GM21529 (cell line): Measurements from ENCODE around the gene SPX.

Source experiments
- ATAC-seq: cut with Tn5 transposase; IDR thresholded peaks from one replicate; pipeline ENCODE4 v1.9.1; 2021; ENCODE audit not compliant: unreplicated experiment

The SPX gene

GRCh38 chr12:21526053-21526452 lies at the start of gene SPX:
Gene SPX (plus strand): TSS chr12:21526296. CDS start chr12:21526473, 177 bp downstream.
- ATAC-seq = no peak

GRCh38 chr12:21476949-21477348 lies 49.1 kb upstream of the SPX start:
- ATAC-seq = no peak

GRCh38 chr12:21478756-21479455 lies 47.2 kb upstream of the SPX start:
- ATAC-seq = no peak

- no peak for ATAC-seq
These were observed 42.6 kb upstream of the SPX start for GRCh38 chr12:21483531-21483930.

- no peak for ATAC-seq
These were observed 40.1 kb upstream of the SPX start for GRCh38 chr12:21485998-21486397.

- no peak for ATAC-seq
These were observed 26.3 kb upstream of the SPX start for GRCh38 chr12:21499765-21500164.

- ATAC-seq = peak; percentile 1
These were observed 25.3 kb upstream of the SPX start for GRCh38 chr12:21500786-21501257.

GRCh38 chr12:21501258-21502163 lies 24.6 kb upstream of the SPX start, which contains the start of the genes GOLT1B and RECQL:
Gene GOLT1B (plus strand): TSS chr12:21501789. CDS start chr12:21501924, 135 bp downstream.
Gene RECQL (minus strand): TSS chr12:21501635. CDS start chr12:21499570, 2,065 bp downstream.
- ATAC-seq = peak; percentile 98

- peak; percentile 2 for ATAC-seq
These were observed 24.0 kb upstream of the SPX start for GRCh38 chr12:21502164-21502496.

GRCh38 chr12:21502872-21503271 lies 23.2 kb upstream of the SPX start:
- no peak for ATAC-seq

GRCh38 chr12:21505888-21506287 lies 20.2 kb upstream of the SPX start:
- ATAC-seq = no peak

- no peak for ATAC-seq
These were observed 18.2 kb upstream of the SPX start for GRCh38 chr12:21507849-21508248.

GRCh38 chr12:21509768-21510167 lies 16.3 kb upstream of the SPX start:
- ATAC-seq = peak; percentile 95

GRCh38 chr12:21516281-21516680 lies 9.8 kb upstream of the SPX start:
- no peak for ATAC-seq

- no peak for ATAC-seq
These were observed 7.6 kb upstream of the SPX start for GRCh38 chr12:21518451-21518850.

- no peak for ATAC-seq
These were observed 4.6 kb upstream of the SPX start for GRCh38 chr12:21521541-21521940.

- ATAC-seq = no peak
These were observed 2.9 kb upstream of the SPX start for GRCh38 chr12:21523148-21523547.

- ATAC-seq = no peak
These were observed 737 bp downstream of the SPX start for GRCh38 chr12:21526721-21527345.

- peak; percentile 96 for ATAC-seq
These were observed 1.5 kb downstream of the SPX start for GRCh38 chr12:21527451-21528180.

- no peak for ATAC-seq
These were observed 2.9 kb downstream of the SPX start for GRCh38 chr12:21528953-21529352.

- no peak for ATAC-seq
These were observed 3.4 kb downstream of the SPX start for GRCh38 chr12:21529456-21529855.
